K562 (cell line): ENCODE data around the gene GPR176. TPM values are rescaled to one million over a fixed set of nuclear protein-coding genes. Genes with fewer than 3 reads are reported as not detected.
"Not testable (repeated sequence)": the region's sequence is repeated elsewhere in the genome, so short reads cannot be mapped to it uniquely, and the experiment has no call there.

Experiments used
- ATAC-seq: fragments of 200-7000 bp; cut with Tn5 transposase; 3 replicates; pipeline ENCODE4 v1.9.1; 2020; ENCODE audit warnings: moderate library complexity
- BruUV-seq: library from RNA; stranded (reverse); fragments of 400-500 nt; replicated peaks from 2 replicates; lab custom pipeline; 2021; lab: Mats Ljungman, UMichigan
- CTCF ChIA-PET: fragments of 300-600 bp; formaldehyde crosslinking; extraction: SDS; loops from one replicate; lab custom pipeline; 2021; ENCODE audit warnings: low intra/inter-chr PET ratio; lab: Yijun Ruan, JAX
- POLR2A ChIA-PET: fragments of 300-600, 350-650 bp; sonication (Branson Sonifier 250); formaldehyde crosslinking; extraction: SDS; loops from one replicate; lab custom pipeline; 2021; ENCODE audit warnings: antibody characterized with exemption, inconsistent platforms; lab: Yijun Ruan, JAX
- DNase-seq, 4 experiments: peaks; one replicate each; pipeline versions ENCODE4 v3.0.0 to v3.0.0-alpha.2; 2011 to 2018; ENCODE audit warnings: low spot score in 3 of 4, mixed read lengths in 3 of 4; ENCODE audit errors: extremely low read depth in 1 of 4
- FAIRE-seq: peaks from 2 replicates; lab custom pipeline; 2011; peaks lifted over from hg19 to GRCh38; lab: Jason Lieb, UNC
- H2AFZ ChIP-seq: 2 replicates; pipeline ENCODE4 v1.6.0; 2011; ENCODE audit warnings: low read depth, low read length, control low read depth, inconsistent platforms
- H3K27ac ChIP-seq: fragments of 200-600 bp; 3 replicates; pipeline ENCODE4 v1.8.0; 2011; ENCODE audit warnings: low read depth, mild to moderate bottlenecking, control low read depth, inconsistent platforms, low read length, moderate library complexity, mixed read lengths; ENCODE audit errors: extremely low read depth
- H3K27me3 ChIP-seq, 2 experiments: fragments of 300-600 bp in 1 of 2; 2 replicates in 1 of 2; 3 replicates in 1 of 2; pipeline versions ENCODE4 v1.6.0 to v1.8.0; 2011; ENCODE audit warnings: inconsistent platforms in 2 of 2, low read length in 2 of 2, mild to moderate bottlenecking in 1 of 2, mixed read lengths in 1 of 2, moderate library complexity in 1 of 2; ENCODE audit not compliant: control insufficient read depth in 2 of 2, insufficient read depth in 2 of 2
- H3K36me3 ChIP-seq: fragments of 300-600 bp; 3 replicates; pipeline ENCODE4 v1.8.0; 2011; ENCODE audit warnings: mild to moderate bottlenecking, low read length, inconsistent platforms; ENCODE audit not compliant: control insufficient read depth, insufficient read depth
- H3K4me1 ChIP-seq, 2 experiments: fragments of 200-600 bp in 1 of 2; replicated peaks in 1 of 2; 2 replicates in 1 of 2; 3 replicates in 1 of 2; pipeline versions ENCODE4 v1.5.1 to v1.8.0; 2011; ENCODE audit warnings: inconsistent platforms in 2 of 2, low read length in 2 of 2, mild to moderate bottlenecking in 1 of 2, mixed read lengths in 1 of 2, moderate library complexity in 1 of 2; ENCODE audit not compliant: control insufficient read depth in 2 of 2, insufficient read depth in 2 of 2
- H3K4me2 ChIP-seq: 2 replicates; pipeline ENCODE4 v1.6.1; 2011; ENCODE audit warnings: low read length, control low read depth, inconsistent platforms, mixed read lengths; ENCODE audit not compliant: insufficient read depth
- H3K4me3 ChIP-seq: fragments of 200-600 bp; sonication (generic), shearing (Covaris generic); 2 replicates; pipeline ENCODE4 v1.5.1; 2016; ENCODE audit warnings: control low read depth, inconsistent platforms
- H3K79me2 ChIP-seq: fragments of 200-600 bp; 3 replicates; pipeline ENCODE4 v1.8.0; 2011; ENCODE audit warnings: low read length, inconsistent platforms; ENCODE audit not compliant: control insufficient read depth, insufficient read depth
- H3K9ac ChIP-seq, 2 experiments: 2 replicates each; pipeline versions ENCODE4 v1.6.0 to v1.6.1; 2011; ENCODE audit warnings: low read depth in 2 of 2, low read length in 2 of 2, control low read depth in 1 of 2, inconsistent platforms in 1 of 2, mild to moderate bottlenecking in 1 of 2, mixed read lengths in 1 of 2; ENCODE audit not compliant: insufficient read depth in 1 of 2
- H3K9me1 ChIP-seq: one replicate; pipeline ENCODE4 v1.6.0; 2011; ENCODE audit warnings: inconsistent platforms, mild to moderate bottlenecking, low read length, moderate library complexity; ENCODE audit not compliant: control insufficient read depth, insufficient read depth
- H3K9me3 ChIP-seq: replicated peaks from 2 replicates; pipeline ENCODE4 v1.5.1; 2011; ENCODE audit warnings: low read depth, low read length, inconsistent platforms; ENCODE audit not compliant: control insufficient read depth, insufficient read depth
- H4K20me1 ChIP-seq: replicated peaks from 2 replicates; pipeline ENCODE4 v1.6.1; 2011; ENCODE audit warnings: low read length, inconsistent platforms, mixed read lengths; ENCODE audit not compliant: control insufficient read depth, insufficient read depth
- ARID3B ChIP-seq: fragments of 250-450 bp; sonication (Bioruptor Pico); IDR thresholded peaks from 2 replicates; pipeline ENCODE4 v1.4.0; 2020; ENCODE audit warnings: borderline replicate concordance
- KLF1 ChIP-seq: fragments of 450-650 bp; IDR thresholded peaks from 2 replicates; pipeline ENCODE4 v1.6.1; 2016; ENCODE audit warnings: missing genetic modification characterization, missing compliant biosample characterization
- MCM5 ChIP-seq: fragments of 450-650 bp; IDR thresholded peaks from 2 replicates; pipeline ENCODE4 v1.6.1; 2016; ENCODE audit warnings: low read depth
- MXI1 ChIP-seq: IDR thresholded peaks from 2 replicates; pipeline ENCODE4 v1.6.1; 2011; ENCODE audit warnings: low read depth, mild to moderate bottlenecking, improper control_type of control experiment, low read length
- NELFE ChIP-seq: IDR thresholded peaks from 2 replicates; pipeline ENCODE4 v1.6.1; 2011; ENCODE audit warnings: mild to moderate bottlenecking; ENCODE audit not compliant: insufficient read depth, insufficient read length
- POLR3A ChIP-seq: IDR thresholded peaks from 2 replicates; pipeline ENCODE4 v1.6.1; 2011; ENCODE audit warnings: borderline replicate concordance, mild to moderate bottlenecking, moderate library complexity; ENCODE audit not compliant: insufficient read length, insufficient read depth; ENCODE audit errors: extremely low read depth
- SLC30A9 ChIP-seq: fragments of 250-450 bp; sonication (Bioruptor Pico); IDR thresholded peaks from 2 replicates; pipeline ENCODE4 v1.8.0; 2022; ENCODE audit warnings: mild to moderate bottlenecking, moderate library complexity
- THRB ChIP-seq: fragments of 450-650 bp; formaldehyde crosslinking; conservative IDR thresholded peaks from 2 replicates; pipeline ENCODE4 v1.4.0; 2022; ENCODE audit warnings: mild to moderate bottlenecking, missing genetic modification characterization
- ZNF121 ChIP-seq: sonication (generic); formaldehyde crosslinking; conservative IDR thresholded peaks from 2 replicates; pipeline ENCODE4 v1.8.0; 2022; ENCODE audit warnings: missing genetic modification reagents
- ZNF695 ChIP-seq: fragments of 450-650 bp; formaldehyde crosslinking; IDR thresholded peaks from 2 replicates; pipeline ENCODE4 v1.4.0; 2020; ENCODE audit warnings: mild to moderate bottlenecking, moderate library complexity
- WGBS: fragments of 100-300 bp; shearing (Covaris generic); methylation state at CpG from one replicate; pipeline ENCODE4 v1.1.6; 2016; ENCODE audit warnings: low coverage, mixed read lengths; ENCODE audit not compliant: insufficient coverage; ENCODE audit errors: missing lambda C conversion rate; 5-methylcytosine and 5-hydroxymethylcytosine counted together
- in situ Hi-C: fragments of 300-500 bp; cut with MboI; formaldehyde crosslinking; loops from 4 replicates; pipeline ENCODE4 v1.15.0; 2018; ENCODE audit warnings: inconsistent platforms, mixed read lengths
- intact Hi-C: fragments of 100-400 bp; cut with micrococcal nuclease; formaldehyde crosslinking; loops from 2 replicates; pipeline ENCODE4 v1.14.2; 2022
- polyA plus RNA-seq, 8 experiments: library from polyadenylated mRNA; depleted of rRNA in 4 of 8; stranded (reverse) in 5 of 8; unstranded in 3 of 8; fragments of >200 nt; fragmentation: Nextera tagmentation in 2 of 8; fragmentation: Illumina TruSeq in 1 of 8; extraction: Ambion mirVana in 2 of 8; extraction: Trizol in 1 of 8; gene quantifications; 2 replicates each; pipeline versions ENCODE4 v1.2.1 to v1.2.3, GENCODE V29; 2011 to 2014; ENCODE audit warnings: inconsistent platforms in 1 of 8, missing spikeins in 1 of 8
- total RNA-seq, 7 experiments: library from RNA; depleted of rRNA in 6 of 7; stranded (reverse); fragments of >200 nt in 6 of 7; fragmentation: Illumina TruSeq in 2 of 7; extraction: Trizol in 2 of 7; gene quantifications; 2 replicates each; pipeline versions ENCODE4 v1.2.1 to v1.2.3, GENCODE V29; 2011 to 2021; ENCODE audit warnings: low replicate concordance in 1 of 7
- TF ChIP-seq, protein P1 (sequence below), 2 experiments: IDR thresholded peaks; 2 replicates each; pipeline ENCODE4 v1.6.1; 2012; ENCODE audit warnings: improper control_type of control experiment in 2 of 2, low read depth in 2 of 2, low read length in 2 of 2, borderline replicate concordance in 1 of 2

The GPR176 gene
- total and polyA plus RNA-seq, 9 of the 15 experiments (the other 6 are each of a cell fraction or from before 2014, with no cell fraction given), result 0.03 to 1.2 (median 0.76) TPM

DNA sequence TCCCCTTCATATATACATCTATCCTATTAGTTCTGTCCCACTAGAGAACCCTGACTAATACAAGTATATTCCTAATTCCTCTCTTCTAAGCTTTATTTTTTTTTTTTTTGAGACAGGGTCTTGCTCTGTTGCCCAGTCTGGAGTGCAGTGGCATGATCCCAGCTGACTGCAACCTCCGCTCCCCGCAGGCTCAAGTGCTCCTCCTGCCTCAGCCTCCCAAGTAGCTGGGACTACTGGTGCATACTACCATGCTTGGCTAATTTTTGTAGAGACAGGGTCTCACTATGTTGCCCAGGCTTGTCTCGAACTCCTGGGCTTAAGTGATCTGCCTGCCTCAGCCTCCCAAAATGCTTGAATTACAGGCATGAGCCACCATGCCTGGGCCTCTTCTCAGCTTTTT lies 107.4 kb downstream of the GPR176 start:
- in situ Hi-C loops, H3K9me3 ChIP-seq, H3K4me2 ChIP-seq, intact Hi-C loops, BruUV-seq, H3K4me3 ChIP-seq, H3K9ac ChIP-seq, H2AFZ ChIP-seq, H3K4me1 ChIP-seq, ATAC-seq, H3K36me3 ChIP-seq, H3K27ac ChIP-seq, FAIRE-seq, CTCF ChIA-PET, H3K9me1 ChIP-seq, H3K79me2 ChIP-seq, DNase-seq, POLR2A ChIA-PET, H4K20me1 ChIP-seq: not testable (repeated sequence)
- peaks cover 15 to 17% of the 10 kb centered on the region in 2 experiments for H3K27me3 ChIP-seq
- 0% methylated on average over 3 of the region's 3 CpGs for WGBS
- TF ChIP-seq ZNF121 (CRISPR knock-in tag), result peak; percentile 78

- intact Hi-C loops, result no loop called here
- FAIRE-seq, result no peak
- TF ChIP-seq THRB (CRISPR knock-in tag) (no peak), MCM5 (no peak), ARID3B (CRISPR knock-in tag) (no peak), NELFE (no peak), SLC30A9 (CRISPR knock-in tag) (no peak), POLR3A (no peak), ZNF695 (CRISPR knock-in tag) (no peak), MXI1 (no peak), KLF1 (tag) (no peak)
- TF ChIP-seq, protein P1, sequence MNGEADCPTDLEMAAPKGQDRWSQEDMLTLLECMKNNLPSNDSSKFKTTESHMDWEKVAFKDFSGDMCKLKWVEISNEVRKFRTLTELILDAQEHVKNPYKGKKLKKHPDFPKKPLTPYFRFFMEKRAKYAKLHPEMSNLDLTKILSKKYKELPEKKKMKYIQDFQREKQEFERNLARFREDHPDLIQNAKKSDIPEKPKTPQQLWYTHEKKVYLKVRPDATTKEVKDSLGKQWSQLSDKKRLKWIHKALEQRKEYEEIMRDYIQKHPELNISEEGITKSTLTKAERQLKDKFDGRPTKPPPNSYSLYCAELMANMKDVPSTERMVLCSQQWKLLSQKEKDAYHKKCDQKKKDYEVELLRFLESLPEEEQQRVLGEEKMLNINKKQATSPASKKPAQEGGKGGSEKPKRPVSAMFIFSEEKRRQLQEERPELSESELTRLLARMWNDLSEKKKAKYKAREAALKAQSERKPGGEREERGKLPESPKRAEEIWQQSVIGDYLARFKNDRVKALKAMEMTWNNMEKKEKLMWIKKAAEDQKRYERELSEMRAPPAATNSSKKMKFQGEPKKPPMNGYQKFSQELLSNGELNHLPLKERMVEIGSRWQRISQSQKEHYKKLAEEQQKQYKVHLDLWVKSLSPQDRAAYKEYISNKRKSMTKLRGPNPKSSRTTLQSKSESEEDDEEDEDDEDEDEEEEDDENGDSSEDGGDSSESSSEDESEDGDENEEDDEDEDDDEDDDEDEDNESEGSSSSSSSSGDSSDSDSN (IDR thresholded peaks at IDR 0.05; ENCODE audit: borderline replicate concordance in 1 of 2, low read depth in 2 of 2, low read length in 2 of 2), result no peak
Observed at GRCh38 chr15:39808909-39809308, 111.2 kb downstream of the GPR176 start.

More at GRCh38 chr15:39808909-39809308, 111.2 kb downstream of the GPR176 start:
- H3K27ac ChIP-seq, result no peak overlapping the region
- DNase-seq (no peak), ATAC-seq (no peak)
- no TSS peak for BruUV-seq
- H3K4me3 ChIP-seq, result no peak overlapping the region
- ChIA-PET POLR2A (no interaction called here), CTCF (no interaction called here)
- H3K4me1 ChIP-seq, result no peaks in the 10 kb centered on the region; a peak in 1 of 5 replicates
- no peaks in the 10 kb centered on the region for H3K79me2 ChIP-seq
- no peak overlapping the region for H3K4me2 ChIP-seq
- in situ Hi-C loops, result no loop called here
- no peak overlapping the region for H3K9ac ChIP-seq
- H3K36me3 ChIP-seq, result no peaks in the 10 kb centered on the region
- no peaks in the 10 kb centered on the region for H3K9me3 ChIP-seq
- H3K9me1 ChIP-seq, result no peaks in the 10 kb centered on the region
- 3% methylated on average over 3 of the region's 3 CpGs for WGBS
- peaks cover 19 to 20% of the 10 kb centered on the region in 2 experiments; a peak in 4 of 5 replicates for H3K27me3 ChIP-seq
- no peaks in the 10 kb centered on the region for H4K20me1 ChIP-seq
- H2AFZ ChIP-seq, result no peak overlapping the region
